ENCODE data around the gene MGAT3.

DNA sequence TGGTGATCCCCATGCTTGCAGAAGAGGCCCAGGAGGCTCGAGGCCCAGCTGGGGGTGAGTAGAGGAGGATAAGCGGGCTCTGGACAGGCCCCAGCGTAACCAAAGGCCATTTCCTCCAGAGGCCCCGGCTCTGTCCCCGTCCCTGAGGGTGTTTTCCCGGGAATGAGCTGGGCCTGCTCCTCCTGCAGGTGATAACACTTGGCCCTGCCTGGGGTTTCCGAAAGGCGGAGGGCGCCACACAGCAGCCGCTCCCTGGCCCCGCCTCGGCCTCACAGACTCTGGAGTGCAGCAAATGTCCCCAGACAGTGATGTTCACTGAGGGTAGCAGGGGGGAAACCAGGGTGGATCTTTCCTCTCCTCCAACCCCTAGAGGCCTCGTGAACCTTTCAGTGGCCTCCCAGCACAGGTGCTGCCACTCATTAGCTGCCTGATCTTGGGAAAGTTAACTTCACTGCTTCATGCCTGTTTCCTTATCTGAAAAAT lies 10.5 kb upstream of the MGAT3 start:
- TF ChIP-seq, protein P1, sequence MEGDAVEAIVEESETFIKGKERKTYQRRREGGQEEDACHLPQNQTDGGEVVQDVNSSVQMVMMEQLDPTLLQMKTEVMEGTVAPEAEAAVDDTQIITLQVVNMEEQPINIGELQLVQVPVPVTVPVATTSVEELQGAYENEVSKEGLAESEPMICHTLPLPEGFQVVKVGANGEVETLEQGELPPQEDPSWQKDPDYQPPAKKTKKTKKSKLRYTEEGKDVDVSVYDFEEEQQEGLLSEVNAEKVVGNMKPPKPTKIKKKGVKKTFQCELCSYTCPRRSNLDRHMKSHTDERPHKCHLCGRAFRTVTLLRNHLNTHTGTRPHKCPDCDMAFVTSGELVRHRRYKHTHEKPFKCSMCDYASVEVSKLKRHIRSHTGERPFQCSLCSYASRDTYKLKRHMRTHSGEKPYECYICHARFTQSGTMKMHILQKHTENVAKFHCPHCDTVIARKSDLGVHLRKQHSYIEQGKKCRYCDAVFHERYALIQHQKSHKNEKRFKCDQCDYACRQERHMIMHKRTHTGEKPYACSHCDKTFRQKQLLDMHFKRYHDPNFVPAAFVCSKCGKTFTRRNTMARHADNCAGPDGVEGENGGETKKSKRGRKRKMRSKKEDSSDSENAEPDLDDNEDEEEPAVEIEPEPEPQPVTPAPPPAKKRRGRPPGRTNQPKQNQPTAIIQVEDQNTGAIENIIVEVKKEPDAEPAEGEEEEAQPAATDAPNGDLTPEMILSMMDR (IDR thresholded peaks at IDR 0.05), result no peak
- no peak for TF ChIP-seq POLR2A (IDR thresholded peaks at IDR 0.05)

Data from adrenal gland (tissue), 5 donors.